HL-60 (cell line): Measurements from ENCODE around the gene DHX35.
"Not testable (repeated sequence)": the region's sequence is repeated elsewhere in the genome, so short reads cannot be mapped to it uniquely, and the experiment has no call there.

ENCODE experiments used
- DNase-seq, 2 experiments: peaks; one replicate each; pipeline ENCODE4 v3.0.0-alpha.2; 2010 to 2020; ENCODE audit warnings: low read depth in 1 of 2, low spot score in 1 of 2
- H3K27ac ChIP-seq: fragments of 250-450 bp; sonication (Bioruptor Pico); replicated peaks from 2 replicates; pipeline ENCODE4 v1.5.1; 2020; ENCODE audit warnings: mild to moderate bottlenecking, moderate library complexity
- H3K27me3 ChIP-seq: fragments of 250-450 bp; sonication (Bioruptor Pico); 2 replicates; pipeline ENCODE4 v1.5.1; 2021; ENCODE audit warnings: mild to moderate bottlenecking, moderate library complexity; ENCODE audit not compliant: insufficient read depth, poor library complexity, severe bottlenecking
- H3K4me3 ChIP-seq: replicated peaks from 2 replicates; pipeline ENCODE4 v1.5.1; 2011; ENCODE audit warnings: mild to moderate bottlenecking, control low read depth, low read length; ENCODE audit not compliant: insufficient read depth
- CTCF ChIP-seq: IDR thresholded peaks from one replicate; pipeline ENCODE4 v1.5.1; 2011; ENCODE audit warnings: low read length, control low read depth, inconsistent platforms; ENCODE audit not compliant: insufficient read depth
- GABPA ChIP-seq: IDR thresholded peaks from 2 replicates; pipeline ENCODE4 v1.6.1; 2012; ENCODE audit warnings: low read depth
- POLR2AphosphoS5 ChIP-seq: IDR thresholded peaks from 2 replicates; pipeline ENCODE4 v1.6.1; 2012; ENCODE audit warnings: low read depth
- REST ChIP-seq: IDR thresholded peaks from 2 replicates; pipeline ENCODE4 v1.6.1; 2012; ENCODE audit warnings: low read depth; ENCODE audit not compliant: insufficient replicate concordance
- SPI1 ChIP-seq: IDR thresholded peaks from 2 replicates; pipeline ENCODE4 v1.6.1; 2012; ENCODE audit warnings: low read depth, mild to moderate bottlenecking, borderline replicate concordance

DHX35 gene

GRCh38 chr20:38995536-38996044 lies 33.4 kb downstream of the DHX35 start:
- no peak for TF ChIP-seq REST
- TF ChIP-seq GABPA: no peak
- TF ChIP-seq POLR2AphosphoS5: no peak
- no peak for TF ChIP-seq SPI1
- no peak for TF ChIP-seq CTCF
- DNase-seq: no peak
- H3K27me3 ChIP-seq: no peaks in the 10 kb centered on the region

GRCh38 chr20:38996866-38997265 lies 34.7 kb downstream of the DHX35 start:
- H3K27ac ChIP-seq, DNase-seq, H3K27me3 ChIP-seq, H3K4me3 ChIP-seq: not testable (repeated sequence)

More at GRCh38 chr20:38995536-38996044, 33.4 kb downstream of the DHX35 start:
- Histone ChIP-seq H3K27ac (no peak overlapping the region), H3K4me3 (no peak overlapping the region)

GRCh38 chr20:38997622-38998021 lies 35.5 kb downstream of the DHX35 start:
- TF ChIP-seq SPI1: no peak
- TF ChIP-seq CTCF: no peak
- no peak for TF ChIP-seq POLR2AphosphoS5
- TF ChIP-seq GABPA: no peak
- no peak for TF ChIP-seq REST
- H3K27me3 ChIP-seq: no peaks in the 10 kb centered on the region
- H3K4me3 ChIP-seq: no peak overlapping the region
- DNase-seq: no peak
- H3K27ac ChIP-seq: no peak overlapping the region

GRCh38 chr20:38999217-38999616 lies 37.1 kb downstream of the DHX35 start:
- Histone ChIP-seq H3K27me3 (no peaks in the 10 kb centered on the region), H3K4me3 (no peak overlapping the region), H3K27ac (no peak overlapping the region)
- DNase-seq: no peak
- no peak for TF ChIP-seq GABPA
- TF ChIP-seq CTCF: no peak
- no peak for TF ChIP-seq SPI1
- TF ChIP-seq POLR2AphosphoS5: no peak
- TF ChIP-seq REST: no peak
